GM12873 (cell line): ENCODE results near the gene DYNC2H1.

Experiments
- CTCF ChIP-seq: IDR thresholded peaks from 2 replicates; pipeline ENCODE4 v1.5.1; 2012; ENCODE audit warnings: low read depth, mild to moderate bottlenecking, moderate library complexity, low read length, control low read depth; ENCODE audit not compliant: insufficient read depth; ENCODE audit errors: missing control alignments

The DYNC2H1 gene

GRCh38 chr11:103294516-103294915 lies 185.3 kb downstream of the DYNC2H1 start:
- no peak for TF ChIP-seq CTCF

- TF ChIP-seq CTCF, result no peak
Observed at GRCh38 chr11:103295704-103296103, 186.5 kb downstream of the DYNC2H1 start.

- TF ChIP-seq CTCF, result no peak
Observed at GRCh38 chr11:103297900-103298299, 188.7 kb downstream of the DYNC2H1 start.

- no peak for TF ChIP-seq CTCF
Observed at GRCh38 chr11:103315248-103315647, 206.0 kb downstream of the DYNC2H1 start.

GRCh38 chr11:103317118-103317517 lies 207.9 kb downstream of the DYNC2H1 start:
- TF ChIP-seq CTCF, result no peak

- TF ChIP-seq CTCF, result no peak
Observed at GRCh38 chr11:103322821-103323220, 213.6 kb downstream of the DYNC2H1 start.

- no peak for TF ChIP-seq CTCF
Observed at GRCh38 chr11:103325686-103326069, 216.5 kb downstream of the DYNC2H1 start.
